ENCODE measurements around the gene IGLL1.
"Not testable (repeated sequence)": the region's sequence is repeated elsewhere in the genome, so short reads cannot be mapped to it uniquely, and the experiment has no call there.

The IGLL1 gene

DNA sequence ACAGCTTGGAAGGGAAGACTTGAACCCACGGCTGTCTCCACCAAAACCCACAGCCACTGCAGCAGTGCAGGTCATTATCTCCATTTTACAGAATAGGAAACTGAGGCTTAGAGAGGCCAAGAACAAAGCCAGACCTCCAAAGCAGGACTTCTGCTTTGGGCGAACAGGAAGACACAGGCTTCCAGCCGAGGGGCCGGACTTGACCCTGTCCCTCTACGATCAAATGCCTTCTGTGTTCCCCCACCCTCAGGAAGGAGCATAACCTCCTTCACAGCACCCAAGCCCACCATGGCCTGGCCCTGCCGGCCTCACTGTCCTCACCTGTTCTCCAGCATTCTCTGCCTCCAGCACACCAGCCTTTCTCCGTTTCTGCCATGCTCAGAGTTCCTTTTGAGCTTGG lies 15.8 kb downstream of the IGLL1 start:
- DNase-seq (ENCODE audit: low read depth in 2 of 2, low spot score in 1 of 2): no peak

DNA sequence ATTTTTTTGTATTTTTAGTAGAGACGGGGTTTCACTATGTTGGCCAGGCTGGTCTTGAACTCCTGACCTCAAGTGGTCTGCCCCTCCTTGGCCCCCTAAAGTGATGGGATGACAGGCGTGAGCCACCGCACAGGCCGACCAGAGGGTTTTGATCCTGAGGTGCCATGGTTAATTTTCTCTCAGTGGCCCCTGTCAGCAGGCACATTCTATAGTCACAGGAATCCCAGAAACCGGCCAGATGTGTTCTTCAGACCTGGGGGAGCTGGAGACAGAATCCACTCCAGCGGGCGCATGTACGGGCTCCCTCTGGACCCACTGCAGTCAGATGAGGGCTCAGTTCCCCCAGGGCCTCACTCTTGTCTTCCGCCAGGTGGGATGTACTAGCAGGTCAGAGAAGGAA lies 17.0 kb downstream of the IGLL1 start:
- no peak for DNase-seq (ENCODE audit: low read depth in 2 of 2, low spot score in 1 of 2)

DNA sequence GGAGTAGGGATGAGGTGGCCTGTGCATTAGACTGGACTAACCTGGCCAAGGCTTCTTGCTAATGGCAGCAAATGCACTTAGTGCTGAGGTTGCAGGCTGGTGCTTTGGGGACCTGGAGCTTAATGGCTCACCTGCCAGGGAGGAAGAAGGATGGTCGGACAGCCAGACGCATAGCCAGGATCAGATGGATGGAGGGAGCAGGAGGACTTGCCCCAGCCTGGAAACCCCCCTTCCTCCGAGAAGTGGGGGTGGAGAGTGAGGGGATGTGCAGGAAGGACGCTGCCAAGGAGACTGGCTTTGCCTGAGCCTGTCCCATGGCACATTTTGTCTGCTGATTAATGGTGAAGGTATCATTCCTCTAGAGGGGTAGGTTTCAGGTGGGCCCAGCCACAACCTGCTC lies 17.9 kb downstream of the IGLL1 start:
- no peak for DNase-seq (ENCODE audit: low read depth in 2 of 2, low spot score in 1 of 2)

DNA sequence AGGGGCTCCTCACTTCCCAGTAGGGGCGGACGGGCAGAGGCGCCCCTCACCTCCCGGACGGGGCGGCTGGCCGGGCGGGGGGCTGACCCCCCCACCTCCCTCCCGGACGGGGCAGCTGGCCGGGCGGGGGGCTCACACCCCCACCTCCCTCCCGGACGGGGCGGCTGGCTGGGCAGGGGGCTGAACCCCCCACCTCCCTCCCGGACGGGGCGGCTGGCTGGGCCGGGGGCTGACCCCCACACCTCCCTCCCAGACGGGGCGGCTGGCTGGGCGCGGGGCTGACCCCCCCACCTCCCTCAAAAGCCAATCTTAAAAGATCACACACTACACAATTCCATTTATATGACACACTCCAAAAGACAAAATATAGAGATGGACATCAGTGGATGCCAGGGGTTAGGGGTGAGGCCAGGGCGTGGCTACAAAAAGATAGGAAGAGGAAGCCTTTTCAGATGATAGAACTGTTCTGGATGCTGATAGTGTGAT lies 19.0 kb downstream of the IGLL1 start:
- DNase-seq (ENCODE audit: low read depth in 2 of 2, low spot score in 1 of 2): not testable (repeated sequence)

DNA sequence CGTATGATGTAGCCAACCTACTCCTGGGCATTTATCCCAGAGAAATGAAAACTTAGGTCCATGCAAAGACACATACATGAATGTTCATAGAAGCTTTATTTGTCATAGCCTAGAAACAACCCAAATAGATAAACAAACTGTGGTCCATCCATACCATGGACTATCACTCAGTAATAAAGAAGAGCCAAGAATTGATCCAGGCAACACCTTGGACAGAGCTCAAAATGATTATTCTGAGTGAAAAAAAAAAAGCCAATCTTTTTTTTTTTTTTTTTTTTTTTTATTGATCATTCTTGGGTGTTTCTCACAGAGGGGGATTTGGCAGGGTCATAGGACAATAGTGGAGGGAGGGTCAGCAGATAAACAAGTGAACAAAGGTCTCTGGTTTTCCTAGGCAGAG lies 19.9 kb downstream of the IGLL1 start:
- DNase-seq (ENCODE audit: low read depth in 2 of 2, low spot score in 1 of 2): not testable (repeated sequence)

DNA sequence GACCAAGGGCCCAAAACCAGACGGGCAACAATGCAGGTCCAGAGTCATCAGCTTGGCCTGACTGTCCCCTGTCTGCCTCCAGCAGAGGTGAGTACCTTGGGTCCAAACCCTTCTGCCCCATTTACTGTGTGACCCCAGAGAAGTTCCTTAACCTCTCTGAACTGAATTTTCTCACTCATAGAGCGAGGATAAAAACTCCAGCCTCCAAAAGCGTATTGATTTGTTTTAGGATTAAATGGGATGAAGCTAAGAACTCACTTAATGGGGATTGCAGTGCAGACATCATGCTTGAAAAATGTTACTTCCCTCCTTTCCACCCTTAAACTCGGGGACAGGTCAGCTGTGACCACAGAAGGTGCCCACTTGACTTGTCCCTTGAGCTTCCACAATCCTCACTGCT lies 22.6 kb downstream of the IGLL1 start:
- DNase-seq (ENCODE audit: low read depth in 2 of 2, low spot score in 1 of 2): no peak

DNA sequence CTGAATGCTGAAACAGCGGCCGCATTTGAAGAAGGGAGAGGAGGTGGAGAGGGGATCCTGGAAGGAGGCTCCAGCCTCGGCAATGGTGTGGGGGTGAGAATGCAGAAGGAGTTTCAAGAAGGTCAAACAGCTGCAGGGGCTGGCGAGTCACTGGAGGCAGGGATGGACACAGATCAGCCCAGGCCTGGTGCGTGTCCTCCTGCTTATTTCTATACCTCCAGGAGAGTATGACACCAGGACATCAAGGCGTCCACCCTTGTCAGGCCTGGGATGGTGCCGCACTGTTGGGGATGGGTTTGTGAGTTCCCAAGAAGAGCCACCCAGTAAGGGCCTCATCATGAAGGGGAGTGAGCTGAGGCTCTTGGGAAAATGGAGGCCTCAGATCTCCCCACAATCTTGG lies 23.1 kb downstream of the IGLL1 start:
- DNase-seq (ENCODE audit: low read depth in 2 of 2, low spot score in 1 of 2): no peak

DNA sequence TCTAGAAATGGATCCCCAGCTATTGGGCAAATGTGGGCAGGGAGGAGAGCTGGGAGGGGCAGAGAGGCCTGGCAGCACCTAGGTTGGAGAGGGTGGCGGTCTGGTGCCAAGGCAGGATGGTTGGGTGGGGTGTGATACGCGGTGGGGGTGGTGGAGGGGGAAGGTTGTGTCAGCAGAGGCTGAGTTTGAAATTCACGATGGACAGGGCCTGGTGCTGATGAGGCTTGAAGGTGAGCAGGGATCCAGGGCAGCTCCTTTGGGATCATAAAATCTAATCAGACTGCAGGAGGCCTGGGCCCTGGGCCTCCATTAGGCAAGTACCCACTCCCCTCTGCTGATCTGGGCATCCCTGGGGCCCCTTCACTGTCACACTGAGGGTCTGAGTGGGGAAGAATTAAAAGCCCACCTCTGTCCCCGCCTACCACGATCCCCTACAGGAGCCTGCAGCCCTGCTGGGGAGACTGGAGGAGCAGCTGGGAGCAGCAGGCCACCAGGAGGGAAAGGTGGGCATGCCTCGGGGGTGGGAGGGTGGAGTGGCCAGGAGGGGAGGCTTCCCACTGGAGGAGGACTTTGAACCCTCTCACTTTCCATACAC lies 24.0 kb downstream of the IGLL1 start:
- DNase-seq (ENCODE audit: low read depth in 2 of 2, low spot score in 1 of 2): no peak

DNA sequence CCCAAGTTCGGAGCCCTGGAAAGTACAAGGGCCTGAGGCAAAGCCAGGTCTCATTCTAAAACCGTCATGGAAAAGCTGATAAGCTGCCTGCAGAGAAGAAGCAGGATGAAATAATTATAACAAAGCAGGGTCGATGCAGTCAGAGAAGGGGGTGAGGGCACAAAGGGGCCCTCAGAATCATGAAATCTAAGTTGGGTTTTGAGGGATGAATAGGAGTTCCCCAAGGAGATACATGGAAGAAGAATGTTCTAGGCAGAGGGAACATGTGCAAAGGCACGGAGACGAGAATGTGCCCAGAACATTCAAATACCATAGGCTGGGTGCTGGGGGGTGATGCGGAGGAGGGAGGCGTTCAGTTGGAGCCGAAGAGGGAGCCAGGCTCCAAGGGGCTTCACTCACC lies 25.0 kb downstream of the IGLL1 start:
- no peak for DNase-seq (ENCODE audit: low read depth in 2 of 2, low spot score in 1 of 2)

DNA sequence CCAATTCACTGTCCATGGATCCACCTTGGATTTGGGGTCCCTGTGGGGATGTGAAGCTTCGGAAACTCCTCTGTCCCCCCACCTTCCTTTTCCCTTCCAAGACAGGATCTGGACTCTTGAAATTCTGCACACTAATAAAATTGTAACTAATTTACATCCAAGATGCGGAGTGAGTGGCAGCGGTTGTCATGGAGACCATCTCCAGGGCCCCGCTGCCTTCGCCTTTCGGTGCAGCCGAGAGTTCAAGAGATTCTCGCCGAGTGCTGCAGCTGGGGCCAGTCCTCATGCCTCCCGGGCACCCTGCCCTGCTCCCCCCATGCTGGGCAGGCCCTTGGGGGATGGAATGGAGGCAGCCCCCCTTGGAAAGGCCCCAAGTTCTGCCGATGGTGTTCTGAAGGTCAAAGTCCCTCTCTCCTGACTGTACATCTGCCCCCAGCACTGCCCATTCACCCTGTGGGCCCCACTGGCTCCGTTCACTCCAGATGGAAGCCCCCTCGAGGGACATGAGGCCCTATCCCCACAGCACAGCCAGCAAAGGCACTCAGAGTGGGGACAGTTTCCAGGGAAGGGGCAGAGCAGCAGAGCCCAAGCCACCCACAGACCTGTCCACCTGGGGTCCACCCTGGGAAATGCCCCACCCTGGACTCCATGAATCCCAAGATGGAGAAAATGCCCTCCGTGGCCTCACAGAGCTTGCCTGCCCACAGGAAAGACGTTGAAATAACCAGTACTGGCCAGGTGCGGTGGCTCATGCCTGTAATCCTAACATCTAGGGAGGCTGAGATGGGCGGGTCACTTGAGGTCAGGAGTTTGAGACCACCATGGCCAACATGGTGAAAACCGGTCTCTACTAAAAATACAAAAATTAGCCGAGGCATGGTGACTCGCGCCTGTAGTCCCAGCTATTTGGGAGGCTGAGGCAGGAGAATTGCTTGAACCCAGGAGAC lies 25.9 kb downstream of the IGLL1 start:
- no peak for DNase-seq (ENCODE audit: low read depth in 2 of 2, low spot score in 1 of 2)

DNA sequence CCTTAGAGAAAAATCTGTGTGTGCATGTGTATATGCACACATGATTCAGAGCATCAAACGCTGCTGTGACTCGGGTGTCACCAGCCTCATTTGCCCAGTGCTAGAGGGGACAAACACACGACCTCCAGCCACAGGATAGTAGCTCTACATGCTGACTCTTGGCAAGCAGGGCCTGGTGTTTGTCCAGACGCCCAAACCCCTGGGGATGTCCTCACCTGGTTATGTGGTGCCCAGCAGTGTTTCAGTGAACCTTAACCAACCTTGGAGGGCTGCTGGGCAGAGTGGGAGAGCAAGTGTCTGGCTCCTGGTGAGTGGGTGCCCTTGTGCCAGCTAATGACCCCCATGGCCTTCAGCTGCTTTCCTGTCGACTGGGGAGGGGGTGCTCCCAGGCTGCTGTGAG lies 26.7 kb downstream of the IGLL1 start:
- DNase-seq (ENCODE audit: low read depth in 2 of 2, low spot score in 1 of 2): no peak

DNA sequence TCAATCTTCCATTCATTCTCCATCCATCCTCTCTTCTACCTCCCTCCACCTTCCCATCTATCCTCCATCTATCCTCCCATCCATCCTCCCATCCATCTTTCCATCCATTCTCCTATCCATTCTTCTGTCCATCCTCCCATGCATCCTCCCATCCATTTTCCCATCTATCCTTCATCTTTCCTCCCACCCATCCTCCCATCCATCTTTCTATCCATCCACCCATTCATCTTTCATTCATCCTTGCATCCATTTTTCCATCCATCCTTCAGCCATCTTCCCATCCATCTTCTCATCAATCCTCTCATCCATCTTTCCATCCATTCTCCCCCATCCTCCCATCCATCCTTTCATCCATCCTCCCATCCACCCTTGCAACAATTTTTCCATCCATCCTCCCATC lies 27.5 kb downstream of the IGLL1 start:
- no peak for DNase-seq (ENCODE audit: low read depth in 2 of 2, low spot score in 1 of 2)

DNA sequence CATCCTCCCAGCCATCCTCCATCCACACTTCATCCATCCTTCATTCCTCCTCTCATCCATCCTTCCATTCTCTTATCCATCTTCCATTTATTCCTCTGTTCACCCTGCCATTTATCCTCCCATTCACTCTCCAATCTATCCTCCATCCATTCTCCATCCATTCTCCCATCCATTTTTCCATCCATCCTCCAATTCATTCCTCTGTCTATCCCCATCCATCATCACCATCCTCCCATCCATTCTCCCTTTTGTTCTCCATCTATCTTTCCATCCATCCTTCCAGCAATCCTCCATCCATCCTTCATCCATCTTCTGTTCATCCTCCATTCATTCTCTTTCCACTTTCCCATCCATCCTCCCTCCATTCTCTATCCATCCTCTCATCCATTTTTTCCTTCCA lies 28.7 kb downstream of the IGLL1 start:
- DNase-seq (ENCODE audit: low read depth in 2 of 2, low spot score in 1 of 2): no peak

DNA sequence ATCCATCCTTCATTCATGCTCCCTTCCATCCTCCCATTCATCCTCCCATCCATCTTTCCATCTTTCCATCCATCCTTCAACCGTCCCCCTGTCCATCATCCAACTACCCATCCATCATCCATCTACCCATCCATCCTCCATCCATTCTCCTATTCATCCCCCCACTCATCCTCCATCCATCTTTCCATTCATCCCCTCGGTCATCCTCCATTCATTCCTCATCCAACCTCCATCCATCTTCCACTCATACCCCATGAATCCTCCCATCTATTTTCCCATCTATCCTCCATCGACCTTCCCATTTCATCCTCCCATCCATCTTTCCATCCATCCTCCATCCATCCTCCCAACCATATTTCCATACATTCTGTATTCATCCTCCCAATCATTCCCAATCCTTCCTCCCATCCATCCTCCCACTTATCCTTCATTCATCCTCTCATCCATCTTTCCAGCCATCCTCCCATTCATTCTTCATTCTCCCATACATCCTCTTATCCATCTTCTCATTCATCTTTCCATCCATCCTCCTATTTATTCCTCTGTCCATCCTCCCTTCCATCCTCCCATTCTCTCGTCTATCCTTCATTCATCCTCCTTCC lies 29.9 kb downstream of the IGLL1 start:
- no peak for DNase-seq (ENCODE audit: low read depth in 2 of 2, low spot score in 1 of 2)

DNA sequence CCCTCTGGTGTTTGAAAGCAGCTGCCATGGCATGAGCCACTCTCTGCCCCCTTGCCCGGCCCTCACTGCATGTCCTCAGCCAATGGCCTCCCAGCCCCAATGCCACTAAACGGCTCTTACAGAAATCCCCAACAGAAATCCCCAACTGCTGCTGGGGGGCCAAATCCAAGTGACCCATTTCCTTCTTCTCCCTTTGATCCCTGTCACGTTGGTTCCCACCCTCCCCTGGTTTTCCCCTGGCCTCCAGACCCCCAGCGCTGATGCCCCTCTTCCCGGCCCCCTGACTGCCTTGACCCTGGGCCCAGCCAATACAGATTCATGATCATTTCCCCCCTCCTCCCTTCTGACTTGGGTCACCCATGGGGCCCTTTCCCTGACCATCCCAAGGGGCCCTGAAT lies 30.9 kb downstream of the IGLL1 start:
- no peak for DNase-seq (ENCODE audit: low read depth in 2 of 2, low spot score in 1 of 2)

DNA sequence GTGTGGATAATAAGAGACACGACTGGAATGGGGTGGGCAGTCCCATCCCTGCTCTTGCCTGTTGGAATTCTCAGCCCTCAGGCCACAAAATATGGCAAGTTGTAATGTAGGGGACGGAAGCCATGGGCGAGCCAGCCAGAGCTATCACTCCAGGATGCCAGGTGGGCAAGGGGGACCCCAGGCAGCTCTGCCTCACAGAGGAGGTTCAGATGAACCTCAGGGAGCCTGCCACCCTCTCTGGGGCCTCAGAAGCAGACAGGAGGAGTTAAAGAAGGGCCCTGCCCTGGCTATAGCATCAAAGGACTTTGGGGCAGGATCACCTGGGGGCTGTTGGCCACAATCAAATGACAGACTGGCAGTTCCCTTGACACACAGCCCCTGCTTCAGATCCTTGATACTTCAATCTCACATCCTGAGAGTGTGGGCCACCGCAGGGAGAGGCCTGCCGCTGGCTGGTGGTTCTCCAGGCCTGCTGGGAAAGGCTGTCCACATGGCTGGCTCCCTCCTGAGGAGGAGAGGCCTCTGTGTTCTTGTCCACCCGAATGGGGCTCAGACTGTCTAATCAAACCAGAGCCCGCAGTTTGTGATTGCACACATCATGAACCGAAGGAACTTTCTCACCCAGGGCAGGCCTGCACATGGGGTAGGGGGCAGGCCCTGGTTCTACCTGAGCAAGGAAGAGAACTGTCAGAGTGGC lies 31.4 kb downstream of the IGLL1 start:
- no peak for DNase-seq (ENCODE audit: low read depth in 2 of 2, low spot score in 1 of 2)

DNA sequence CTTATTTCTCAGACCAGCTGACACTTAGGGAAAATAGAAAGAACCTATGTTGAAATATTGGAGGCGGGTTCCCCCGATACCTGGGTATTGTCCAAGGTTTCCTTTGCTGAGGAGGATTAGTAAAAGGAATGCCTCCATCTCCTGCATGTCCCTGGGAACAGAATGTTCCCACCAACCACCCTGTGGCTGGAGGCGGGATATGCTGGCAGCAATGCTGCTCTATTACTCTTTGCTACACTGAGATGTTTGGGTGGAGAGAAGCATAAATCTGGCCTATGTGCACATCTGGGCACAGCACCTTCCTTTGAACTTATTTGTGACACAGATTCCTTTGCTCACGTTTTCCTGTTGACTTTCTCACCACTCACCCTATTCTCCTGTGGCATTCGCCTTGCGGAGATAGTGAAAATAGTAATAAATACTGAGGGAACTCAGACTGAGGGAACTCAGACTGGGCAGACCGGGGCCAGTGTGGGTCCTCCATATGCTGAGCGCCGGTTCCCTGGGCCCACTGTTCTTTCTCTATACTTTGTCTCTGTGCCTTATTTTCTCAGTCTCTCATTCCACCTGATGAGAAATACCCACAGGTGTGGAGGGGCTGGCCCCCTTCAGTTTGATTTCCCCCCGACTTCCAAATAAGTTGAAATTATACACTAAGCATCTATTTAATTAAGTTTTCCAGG lies 32.1 kb downstream of the IGLL1 start:
- DNase-seq (ENCODE audit: low read depth in 2 of 2, low spot score in 1 of 2): no peak

DNA sequence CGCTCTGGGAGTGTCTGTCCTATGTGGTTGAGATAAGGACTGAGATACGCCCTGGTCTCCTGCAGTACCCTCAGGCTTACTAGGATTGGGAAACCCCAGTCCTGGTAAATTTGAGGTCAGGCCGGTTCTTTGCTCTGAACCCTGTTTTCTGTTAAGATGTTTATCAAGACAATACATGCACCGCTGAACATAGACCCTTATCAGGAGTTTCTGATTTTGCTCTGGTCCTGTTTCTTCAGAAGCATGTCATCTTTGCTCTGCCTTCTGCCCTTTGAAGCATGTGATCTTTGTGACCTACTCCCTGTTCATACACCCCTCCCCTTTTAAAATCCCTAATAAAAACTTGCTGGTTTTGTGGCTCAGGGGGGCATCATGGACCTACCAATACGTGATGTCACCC lies 32.7 kb downstream of the IGLL1 start:
- DNase-seq (ENCODE audit: low read depth in 2 of 2, low spot score in 1 of 2): not testable (repeated sequence)

DNA sequence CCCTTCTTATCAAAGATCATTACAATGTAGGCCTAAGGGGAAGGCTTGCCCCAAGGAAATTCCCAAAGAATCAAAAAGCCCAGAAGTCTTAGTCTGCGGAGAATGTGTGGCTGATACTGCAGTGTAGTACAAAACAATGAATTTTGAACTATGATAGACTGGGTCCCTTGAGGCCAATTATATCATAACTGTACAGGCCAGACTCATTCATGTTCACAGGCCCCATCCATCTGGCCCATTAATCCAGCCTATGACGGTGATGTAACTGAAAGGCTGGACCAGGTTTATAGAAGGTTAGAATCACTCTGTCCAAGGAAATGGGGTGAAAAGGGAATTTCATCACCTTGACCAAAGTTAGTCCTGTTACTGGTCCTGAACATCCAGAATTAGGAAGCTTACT lies 35.2 kb downstream of the IGLL1 start:
- no peak for DNase-seq (ENCODE audit: low read depth in 2 of 2, low spot score in 1 of 2)

DNA sequence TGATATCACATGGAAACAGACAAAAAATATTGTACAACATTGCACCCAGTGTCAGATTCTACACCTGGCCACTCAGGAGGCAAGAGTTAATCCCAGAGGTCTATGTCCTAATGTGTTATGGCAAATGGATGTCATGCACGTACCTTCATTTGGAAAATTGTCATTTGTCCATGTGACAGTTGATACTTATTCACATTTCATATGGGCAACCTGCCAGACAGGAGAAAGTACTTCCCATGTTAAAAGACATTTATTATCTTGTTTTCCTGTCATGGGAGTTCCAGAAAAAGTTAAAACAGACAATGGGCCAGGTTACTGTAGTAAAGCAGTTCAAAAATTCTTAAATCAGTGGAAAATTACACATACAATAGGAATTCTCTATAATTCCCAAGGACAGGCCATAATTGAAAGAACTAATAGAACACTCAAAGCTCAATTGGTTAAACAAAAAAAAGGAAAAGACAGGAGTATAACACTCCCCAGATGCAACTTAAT lies 36.5 kb downstream of the IGLL1 start:
- not testable (repeated sequence) for DNase-seq (ENCODE audit: low read depth in 2 of 2, low spot score in 1 of 2)

DNA sequence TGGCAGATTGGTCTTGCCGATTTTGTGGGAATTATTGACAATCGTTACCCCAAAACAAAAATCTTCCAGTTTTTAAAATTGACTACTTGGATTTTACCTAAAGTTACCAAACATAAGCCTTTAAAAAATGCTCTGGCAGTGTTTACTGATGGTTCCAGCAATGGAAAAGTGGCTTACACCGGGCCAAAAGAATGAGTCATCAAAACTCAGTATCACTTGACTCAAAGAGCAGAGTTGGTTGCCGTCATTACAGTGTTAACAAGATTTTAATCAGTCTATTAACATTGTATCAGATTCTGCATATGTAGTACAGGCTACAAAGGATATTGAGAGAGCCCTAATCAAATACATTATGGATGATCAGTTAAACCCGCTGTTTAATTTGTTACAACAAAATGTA lies 37.2 kb downstream of the IGLL1 start:
- no peak for DNase-seq (ENCODE audit: low read depth in 2 of 2, low spot score in 1 of 2)
